ENCODE measurements around the gene TUBGCP6. TPM values are rescaled to one million over a fixed set of nuclear protein-coding genes. Genes with fewer than 3 reads are reported as not detected.

The TUBGCP6 gene
- total RNA-seq, 1 donor from 2014 or later, result 103 TPM

GRCh38 chr22:50269573-50269969, 24.7 kb upstream of the TUBGCP6 start:
- peak overlapping the region; percentile 66 for H3K4me3 Mint-ChIP-seq
- H3K27me3 Mint-ChIP-seq, result no peaks in the 10 kb centered on the region
- DNase-seq (no peak), ATAC-seq (ENCODE audit: low read depth) (no peak)
- peaks cover 20% of the 10 kb centered on the region for H3K4me1 Mint-ChIP-seq
- no peak for TF ChIP-seq CTCF (IDR thresholded peaks at IDR 0.05)
- H3K9me3 Mint-ChIP-seq, result no peaks in the 10 kb centered on the region
- CTCF ChIA-PET, result no interaction called here
- H3K27ac Mint-ChIP-seq, result no peak overlapping the region
- POLR2A ChIA-PET, result interaction anchor here (1.0 kb wide), 1 partner anchor 24 kb away, joined by 4 read pairs; the partner anchor contains the start of gene TUBGCP6
- no peaks in the 10 kb centered on the region for H3K36me3 Mint-ChIP-seq (ENCODE audit: low read depth)
- intact Hi-C loops (cut with micrococcal nuclease), result no loop called here

- no peaks in the 10 kb centered on the region for H3K9me3 Mint-ChIP-seq
- intact Hi-C loops (cut with micrococcal nuclease), result no loop called here
- no peaks in the 10 kb centered on the region for H3K36me3 Mint-ChIP-seq (ENCODE audit: low read depth)
- ChIA-PET POLR2A (interaction anchor here (0.6 to 0.9 kb wide), 2 partner anchors 17 to 90 kb away, joined by 3 read pairs; no protein-coding TSS in a partner anchor), CTCF (no interaction called here)
- peaks cover 17% of the 10 kb centered on the region for H3K4me1 Mint-ChIP-seq
- no peaks in the 10 kb centered on the region for H3K27me3 Mint-ChIP-seq
- TF ChIP-seq CTCF (IDR thresholded peaks at IDR 0.05), result no peak
- DNase-seq (no peak), ATAC-seq (ENCODE audit: low read depth) (no peak)
- H3K4me3 Mint-ChIP-seq, result no peak overlapping the region
- H3K27ac Mint-ChIP-seq, result no peak overlapping the region
Measured at GRCh38 chr22:50268655-50269113, 23.9 kb upstream of the TUBGCP6 start.

- CTCF ChIA-PET, result interaction anchor here (1.4 kb wide), 1 partner anchor 25 kb away, joined by 4 read pairs; no protein-coding TSS in a partner anchor
- POLR2A ChIA-PET, result interaction anchor here (0.7 to 1.7 kb wide), 2 partner anchors 17 to 74 kb away, joined by 3 to 6 read pairs; partner anchors contain the start of gene HDAC10
- H3K4me3 Mint-ChIP-seq, result no peak overlapping the region
- ATAC-seq (ENCODE audit: low read depth) (peak; percentile 19), DNase-seq (no peak)
- no peak for TF ChIP-seq CTCF (IDR thresholded peaks at IDR 0.05)
- H3K27me3 Mint-ChIP-seq, result peaks cover 1% of the 10 kb centered on the region
- H3K36me3 Mint-ChIP-seq (ENCODE audit: low read depth), result no peaks in the 10 kb centered on the region
- intact Hi-C loops (cut with micrococcal nuclease), result no loop called here
- peaks cover 17% of the 10 kb centered on the region for H3K4me1 Mint-ChIP-seq
- no peaks in the 10 kb centered on the region for H3K9me3 Mint-ChIP-seq
- no peak overlapping the region for H3K27ac Mint-ChIP-seq
Measured at GRCh38 chr22:50267591-50268390, 23.0 kb upstream of the TUBGCP6 start.

GRCh38 chr22:50266994-50267393, 22.2 kb upstream of the TUBGCP6 start:
- intact Hi-C loops (cut with micrococcal nuclease), result no loop called here
- TF ChIP-seq CTCF (IDR thresholded peaks at IDR 0.05), result no peak
- DNase-seq (no peak), ATAC-seq (ENCODE audit: low read depth) (no peak)
- ChIA-PET CTCF (interaction anchor here (1.4 kb wide), 1 partner anchor 25 kb away, joined by 4 read pairs; no protein-coding TSS in a partner anchor), POLR2A (interaction anchor here (1.7 kb wide), 1 partner anchor 16 kb away, joined by 6 read pairs; the partner anchor contains the start of gene HDAC10)
- no peak overlapping the region for H3K27ac Mint-ChIP-seq
- H3K4me1 Mint-ChIP-seq, result peaks cover 25% of the 10 kb centered on the region
- no peak overlapping the region for H3K4me3 Mint-ChIP-seq
- no peaks in the 10 kb centered on the region for H3K9me3 Mint-ChIP-seq
- no peaks in the 10 kb centered on the region for H3K36me3 Mint-ChIP-seq (ENCODE audit: low read depth)
- H3K27me3 Mint-ChIP-seq, result peaks cover 7% of the 10 kb centered on the region

GRCh38 chr22:50264946-50265669, 20.3 kb upstream of the TUBGCP6 start:
- no peak overlapping the region for H3K4me3 Mint-ChIP-seq
- H3K9me3 Mint-ChIP-seq, result no peaks in the 10 kb centered on the region
- ChIA-PET CTCF (no interaction called here), POLR2A (interaction anchor here (1.0 kb wide), 1 partner anchor 14 kb away, joined by 3 read pairs; the partner anchor contains the start of gene HDAC10)
- peaks cover 20% of the 10 kb centered on the region for H3K4me1 Mint-ChIP-seq
- intact Hi-C loops (cut with micrococcal nuclease), result no loop called here
- no peak overlapping the region for H3K27ac Mint-ChIP-seq
- peaks cover 9% of the 10 kb centered on the region for H3K27me3 Mint-ChIP-seq
- ATAC-seq (ENCODE audit: low read depth), result no peak
- no peak for DNase-seq
- H3K36me3 Mint-ChIP-seq (ENCODE audit: low read depth), result no peaks in the 10 kb centered on the region
- TF ChIP-seq CTCF (IDR thresholded peaks at IDR 0.05), result no peak

Data from activated B cell treated with CpG ODN at 0.5 μM for 24 hours (primary cell).